Osteocyte (in vitro differentiated cells): ENCODE measurements around the gene DIPK1A. TPM values are rescaled to one million over a fixed set of nuclear protein-coding genes. Genes with fewer than 3 reads are reported as not detected.

Experiments used
- DNase-seq: peaks from one replicate; pipeline ENCODE4 v3.0.0; 2021; ENCODE audit warnings: mixed read lengths; ENCODE audit not compliant: unreplicated experiment; ENCODE audit errors: extremely low spot score
- H3K27ac Mint-ChIP-seq: one replicate; pipeline ENCODE4 v1.8.0; 2021; ENCODE audit warnings: mild to moderate bottlenecking, mixed read lengths; ENCODE audit not compliant: unreplicated experiment
- H3K27me3 Mint-ChIP-seq: one replicate; pipeline ENCODE4 v1.8.0; 2021; ENCODE audit warnings: mixed read lengths; ENCODE audit not compliant: unreplicated experiment
- H3K36me3 Mint-ChIP-seq: one replicate; pipeline ENCODE4 v1.8.0; 2021; ENCODE audit warnings: mixed read lengths; ENCODE audit not compliant: unreplicated experiment
- H3K4me1 Mint-ChIP-seq: one replicate; pipeline ENCODE4 v1.8.0; 2021; ENCODE audit warnings: mixed read lengths; ENCODE audit not compliant: unreplicated experiment
- H3K4me3 Mint-ChIP-seq: one replicate; pipeline ENCODE4 v1.8.0; 2021; ENCODE audit warnings: mild to moderate bottlenecking, moderate library complexity, mixed read lengths; ENCODE audit not compliant: unreplicated experiment
- H3K9me3 Mint-ChIP-seq: one replicate; pipeline ENCODE4 v1.8.0; 2021; ENCODE audit warnings: mixed read lengths; ENCODE audit not compliant: unreplicated experiment
- CTCF ChIP-seq: fragments of 200-600 bp; sonication (generic); IDR thresholded peaks from 2 replicates; pipeline ENCODE4 v1.5.0; 2021; ENCODE audit warnings: antibody characterized with exemption, mild to moderate bottlenecking, moderate library complexity
- total RNA-seq: library from RNA; stranded (reverse); gene quantifications from 2 replicates; pipeline ENCODE4 v1.2.1, GENCODE V29; 2021

DIPK1A gene
- total RNA-seq, 1 donor from 2014 or later: 6.3 TPM

- H3K9me3 Mint-ChIP-seq: no peaks in the 10 kb centered on the region
- no peak for TF ChIP-seq CTCF
- peaks cover 13% of the 10 kb centered on the region for H3K4me1 Mint-ChIP-seq
- DNase-seq: peak; percentile 85
- no peak overlapping the region for H3K4me3 Mint-ChIP-seq
- no peaks in the 10 kb centered on the region for H3K27me3 Mint-ChIP-seq
- H3K27ac Mint-ChIP-seq: peak overlapping the region; percentile 96
- H3K36me3 Mint-ChIP-seq: no peaks in the 10 kb centered on the region
These were observed 862 bp upstream of the DIPK1A start for GRCh38 chr1:92961896-92962752.

- Mint-ChIP-seq H3K36me3 (no peaks in the 10 kb centered on the region), H3K27me3 (no peaks in the 10 kb centered on the region), H3K27ac (peak overlapping the region; percentile 95), H3K4me3 (peak overlapping the region; percentile 88), H3K9me3 (no peaks in the 10 kb centered on the region), H3K4me1 (peaks cover 13% of the 10 kb centered on the region)
- no peak for DNase-seq
- peak; percentile 79 for TF ChIP-seq CTCF
These were observed 699 bp downstream of the DIPK1A start for GRCh38 chr1:92960395-92961130.

GRCh38 chr1:92958203-92958970 is 2.9 kb downstream of the DIPK1A start:
- no peak for DNase-seq
- H3K27ac Mint-ChIP-seq: no peak overlapping the region
- no peaks in the 10 kb centered on the region for H3K36me3 Mint-ChIP-seq
- no peak overlapping the region for H3K4me3 Mint-ChIP-seq
- no peaks in the 10 kb centered on the region for H3K27me3 Mint-ChIP-seq
- peaks cover 13% of the 10 kb centered on the region for H3K4me1 Mint-ChIP-seq
- no peaks in the 10 kb centered on the region for H3K9me3 Mint-ChIP-seq
- TF ChIP-seq CTCF: no peak

GRCh38 chr1:92957030-92957734 is 4.1 kb downstream of the DIPK1A start:
- H3K27me3 Mint-ChIP-seq: no peaks in the 10 kb centered on the region
- peaks cover 2% of the 10 kb centered on the region for H3K36me3 Mint-ChIP-seq
- DNase-seq: no peak
- no peak overlapping the region for H3K27ac Mint-ChIP-seq
- no peak overlapping the region for H3K4me3 Mint-ChIP-seq
- no peak for TF ChIP-seq CTCF
- peaks cover 12% of the 10 kb centered on the region for H3K4me1 Mint-ChIP-seq
- H3K9me3 Mint-ChIP-seq: no peaks in the 10 kb centered on the region
